Peyer's patch (tissue), 4 donors: ENCODE data around the gene GTF3C2. TPM values are rescaled to one million over a fixed set of nuclear protein-coding genes. Genes with fewer than 3 reads are reported as not detected.

Experiments used
- DNase-seq, 3 donors: peaks; one replicate each; pipeline ENCODE4 v3.0.0-alpha.2; 2017 to 2019
- H3K27ac ChIP-seq, 4 donors: fragments of 200-600 bp; sonication (generic); one replicate each; pipeline ENCODE4 v1.5.1; 2016 to 2019
- H3K27me3 ChIP-seq, 2 donors: fragments of 200-600 bp; sonication (generic); one replicate each; pipeline ENCODE4 v1.5.1; 2019
- H3K36me3 ChIP-seq, 3 donors: fragments of 200-600 bp; sonication (generic); one replicate each; pipeline ENCODE4 v1.5.1; 2016 to 2019
- H3K4me1 ChIP-seq, 4 donors: fragments of 200-600 bp; sonication (generic); one replicate each; pipeline ENCODE4 v1.5.1; 2016 to 2019
- H3K4me3 ChIP-seq, 4 donors: fragments of 200-600 bp; sonication (generic); 1 replicate in 3 of 4; 2 replicates in 1 of 4; pipeline ENCODE4 v1.5.1; 2016 to 2019; ENCODE audit warnings: mild to moderate bottlenecking in 1 of 4
- H3K9me3 ChIP-seq, 4 donors: fragments of 200-600 bp; sonication (generic); one replicate each; pipeline ENCODE4 v1.5.1; 2016 to 2019; ENCODE audit warnings: mild to moderate bottlenecking in 1 of 4
- POLR2A ChIP-seq, 2 donors: fragments of 450-650 bp; IDR thresholded peaks; one replicate each; pipeline ENCODE4 v1.5.1; 2017; ENCODE audit warnings: antibody characterized with exemption in 2 of 2, mild to moderate bottlenecking in 2 of 2, moderate library complexity in 2 of 2
- total RNA-seq, 4 donors: library from RNA; depleted of rRNA; stranded (reverse); fragments of >200 nt; gene quantifications; one replicate each; pipeline ENCODE4 v1.1.0, GENCODE V29; 2016
- TF ChIP-seq, protein P1 (sequence below), 6 experiments: fragments of 450-650 bp in 4 of 6; fragments of 200-600 bp in 2 of 6; sonication (generic) in 1 of 6; IDR thresholded peaks; one replicate each; pipeline ENCODE4 v1.5.1; 2017 to 2019; ENCODE audit warnings: antibody characterized with exemption in 6 of 6, mild to moderate bottlenecking in 3 of 6, moderate library complexity in 1 of 6

The GTF3C2 gene
- total RNA-seq, 4 donors from 2014 or later = 59.0 to 111 (median 74.6) TPM

- no peaks in the 10 kb centered on the region for H3K4me1 ChIP-seq
- no peak for TF ChIP-seq POLR2A (IDR thresholded peaks at IDR 0.05)
- TF ChIP-seq, protein P1, sequence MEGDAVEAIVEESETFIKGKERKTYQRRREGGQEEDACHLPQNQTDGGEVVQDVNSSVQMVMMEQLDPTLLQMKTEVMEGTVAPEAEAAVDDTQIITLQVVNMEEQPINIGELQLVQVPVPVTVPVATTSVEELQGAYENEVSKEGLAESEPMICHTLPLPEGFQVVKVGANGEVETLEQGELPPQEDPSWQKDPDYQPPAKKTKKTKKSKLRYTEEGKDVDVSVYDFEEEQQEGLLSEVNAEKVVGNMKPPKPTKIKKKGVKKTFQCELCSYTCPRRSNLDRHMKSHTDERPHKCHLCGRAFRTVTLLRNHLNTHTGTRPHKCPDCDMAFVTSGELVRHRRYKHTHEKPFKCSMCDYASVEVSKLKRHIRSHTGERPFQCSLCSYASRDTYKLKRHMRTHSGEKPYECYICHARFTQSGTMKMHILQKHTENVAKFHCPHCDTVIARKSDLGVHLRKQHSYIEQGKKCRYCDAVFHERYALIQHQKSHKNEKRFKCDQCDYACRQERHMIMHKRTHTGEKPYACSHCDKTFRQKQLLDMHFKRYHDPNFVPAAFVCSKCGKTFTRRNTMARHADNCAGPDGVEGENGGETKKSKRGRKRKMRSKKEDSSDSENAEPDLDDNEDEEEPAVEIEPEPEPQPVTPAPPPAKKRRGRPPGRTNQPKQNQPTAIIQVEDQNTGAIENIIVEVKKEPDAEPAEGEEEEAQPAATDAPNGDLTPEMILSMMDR (IDR thresholded peaks at IDR 0.05) = no peak
- no peak overlapping the region for H3K27ac ChIP-seq
- H3K9me3 ChIP-seq = no peaks in the 10 kb centered on the region
- H3K36me3 ChIP-seq = no peaks in the 10 kb centered on the region
- no peak for DNase-seq
- no peak overlapping the region for H3K4me3 ChIP-seq
- no peaks in the 10 kb centered on the region for H3K27me3 ChIP-seq
These were observed 64.7 kb downstream of the GTF3C2 start for GRCh38 chr2:27291865-27292264.

- Histone ChIP-seq H3K36me3 (no peaks in the 10 kb centered on the region), H3K9me3 (no peaks in the 10 kb centered on the region), H3K4me3 (no peak overlapping the region), H3K27ac (no peak overlapping the region), H3K27me3 (no peaks in the 10 kb centered on the region), H3K4me1 (no peaks in the 10 kb centered on the region)
- TF ChIP-seq, protein P1 (IDR thresholded peaks at IDR 0.05) = no peak
- no peak for TF ChIP-seq POLR2A (IDR thresholded peaks at IDR 0.05)
- no peak for DNase-seq
These were observed 66.0 kb downstream of the GTF3C2 start for GRCh38 chr2:27290549-27290948.

GRCh38 chr2:27288610-27289009, 68.0 kb downstream of the GTF3C2 start:
- DNase-seq = no peak
- TF ChIP-seq POLR2A (IDR thresholded peaks at IDR 0.05) = no peak
- H3K27ac ChIP-seq = no peak overlapping the region
- H3K9me3 ChIP-seq = no peaks in the 10 kb centered on the region
- H3K27me3 ChIP-seq = no peaks in the 10 kb centered on the region
- no peak overlapping the region for H3K4me3 ChIP-seq
- no peaks in the 10 kb centered on the region for H3K4me1 ChIP-seq
- no peaks in the 10 kb centered on the region for H3K36me3 ChIP-seq

GRCh38 chr2:27285481-27285880, 71.1 kb downstream of the GTF3C2 start:
- TF ChIP-seq POLR2A (IDR thresholded peaks at IDR 0.05) = no peak
- TF ChIP-seq, protein P1 (IDR thresholded peaks at IDR 0.05) = no peak
- no peak for DNase-seq
- Histone ChIP-seq H3K4me1 (no peaks in the 10 kb centered on the region), H3K9me3 (no peaks in the 10 kb centered on the region), H3K36me3 (no peaks in the 10 kb centered on the region), H3K4me3 (no peak overlapping the region), H3K27me3 (no peaks in the 10 kb centered on the region), H3K27ac (no peak overlapping the region)

DNA sequence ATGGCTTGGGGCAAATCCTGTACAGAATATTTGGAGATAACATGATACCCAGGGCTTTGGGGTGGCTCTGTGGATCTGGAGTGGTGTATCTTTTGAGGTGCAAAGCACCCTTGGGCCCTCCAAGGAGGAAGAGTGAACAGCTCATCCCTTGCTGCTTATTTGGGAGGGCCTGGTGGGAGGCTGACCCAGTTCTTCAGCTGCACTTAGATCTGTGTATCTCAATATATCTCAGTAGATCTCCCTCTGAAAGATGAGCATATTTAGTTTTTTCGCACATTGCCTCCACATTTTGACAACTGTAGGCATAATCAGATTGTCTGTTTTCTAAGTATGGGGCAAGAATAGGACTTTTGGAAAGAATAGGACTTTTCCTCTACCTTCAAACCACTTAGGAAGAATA, 71.6 kb downstream of the GTF3C2 start:
- Histone ChIP-seq H3K4me1 (no peaks in the 10 kb centered on the region), H3K27ac (no peak overlapping the region), H3K9me3 (no peaks in the 10 kb centered on the region), H3K27me3 (no peaks in the 10 kb centered on the region), H3K36me3 (no peaks in the 10 kb centered on the region), H3K4me3 (no peak overlapping the region)
- TF ChIP-seq, protein P1 (IDR thresholded peaks at IDR 0.05) = no peak
- TF ChIP-seq POLR2A (IDR thresholded peaks at IDR 0.05) = no peak
- DNase-seq = no peak

GRCh38 chr2:27282892-27283291, 73.7 kb downstream of the GTF3C2 start:
- H3K27me3 ChIP-seq = no peaks in the 10 kb centered on the region
- no peak for DNase-seq
- no peak overlapping the region for H3K27ac ChIP-seq
- no peak overlapping the region for H3K4me3 ChIP-seq
- no peaks in the 10 kb centered on the region for H3K36me3 ChIP-seq
- TF ChIP-seq, protein P1 (IDR thresholded peaks at IDR 0.05) = no peak
- no peak for TF ChIP-seq POLR2A (IDR thresholded peaks at IDR 0.05)
- no peaks in the 10 kb centered on the region for H3K4me1 ChIP-seq
- no peaks in the 10 kb centered on the region for H3K9me3 ChIP-seq
